IPS-NIHi11 (cell line): ENCODE results near the gene ABHD2.
"Not testable (repeated sequence)": the region's sequence is repeated elsewhere in the genome, so short reads cannot be mapped to it uniquely, and the experiment has no call there.

ENCODE experiments used
- DNase-seq: peaks from one replicate; pipeline ENCODE4 v3.0.0; 2012; ENCODE audit warnings: mixed read lengths, low spot score

The ABHD2 gene

DNA sequence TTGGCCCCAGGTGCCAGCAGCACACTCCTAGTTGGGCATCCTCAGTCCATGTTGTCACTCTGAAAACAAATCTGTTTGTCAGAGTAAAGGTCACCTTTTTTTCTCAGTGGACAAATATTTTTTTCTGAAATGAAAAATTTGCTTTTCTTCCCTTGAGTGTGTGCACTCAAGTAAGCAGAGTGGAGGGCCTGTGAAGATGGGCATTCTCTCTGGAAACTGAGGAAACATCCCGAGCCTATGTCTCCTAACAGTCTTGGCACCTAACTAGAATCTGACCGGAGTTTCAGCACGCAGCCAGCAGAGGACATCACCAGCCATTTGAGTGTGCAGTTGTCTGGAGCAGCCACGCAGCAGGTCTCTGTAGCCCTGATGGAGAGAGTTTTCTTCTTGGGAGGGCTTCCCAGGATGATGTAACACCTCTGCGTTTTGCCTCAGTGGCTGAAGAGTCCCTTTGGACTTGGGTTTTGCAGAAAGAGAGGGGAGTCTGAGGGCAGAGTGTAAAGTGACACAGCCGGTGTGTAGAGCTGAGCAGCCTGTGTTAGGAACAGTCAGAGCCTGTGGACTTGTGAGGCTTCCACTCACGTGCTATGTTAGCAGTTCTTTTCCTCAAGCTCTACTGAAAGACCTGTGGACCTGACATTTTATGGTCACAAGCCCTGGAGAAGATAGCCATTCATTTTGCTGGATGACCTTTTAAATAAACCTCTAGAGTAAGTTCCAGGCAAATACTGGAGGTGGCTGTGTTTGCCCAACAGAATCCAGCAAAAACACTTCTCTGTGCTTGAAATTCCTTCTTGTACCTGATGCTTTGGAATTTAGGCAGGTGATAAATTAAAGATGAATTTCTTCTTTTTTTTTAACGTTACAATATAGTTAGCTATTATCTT lies 51.6 kb downstream of the ABHD2 start:
- DNase-seq, result no peak

DNA sequence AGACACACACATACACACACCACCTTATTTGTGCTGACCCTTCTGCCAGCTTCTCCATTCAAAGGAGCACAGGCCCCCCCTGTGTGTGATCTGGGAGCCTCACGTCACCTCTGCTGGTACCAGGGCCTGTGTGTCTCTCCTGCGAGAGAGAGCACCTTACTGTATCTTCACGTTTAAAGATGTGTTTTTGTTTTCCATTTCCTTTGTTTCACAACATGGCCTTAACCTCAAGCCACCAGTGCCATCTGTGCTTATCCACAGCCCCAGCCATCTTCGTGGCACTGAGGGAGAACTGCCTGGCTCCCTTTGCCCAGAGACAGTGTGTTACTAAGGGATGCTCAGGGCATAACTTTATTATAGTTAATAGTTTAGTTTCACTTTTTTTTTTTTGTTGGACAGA lies 52.3 kb downstream of the ABHD2 start:
- no peak for DNase-seq

DNA sequence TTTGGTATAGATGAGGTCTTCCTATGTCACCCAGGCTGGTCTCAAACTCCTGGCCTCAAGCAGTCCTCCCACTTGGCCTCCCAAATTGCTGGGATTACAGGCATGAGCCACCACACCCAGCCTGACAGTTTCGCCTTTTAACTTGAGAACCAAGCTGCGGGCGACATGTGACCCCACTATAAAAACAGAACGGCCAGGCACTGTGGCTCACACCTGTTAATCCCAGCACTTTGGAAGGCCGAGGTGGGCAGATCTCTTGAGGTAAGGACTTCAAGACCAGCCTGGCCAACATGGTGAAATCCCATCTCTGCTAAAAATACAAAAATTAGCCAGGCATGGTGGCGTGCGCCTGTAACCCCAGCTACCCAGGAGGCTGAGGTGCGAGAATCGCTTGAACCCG lies 52.9 kb downstream of the ABHD2 start:
- not testable (repeated sequence) for DNase-seq

DNA sequence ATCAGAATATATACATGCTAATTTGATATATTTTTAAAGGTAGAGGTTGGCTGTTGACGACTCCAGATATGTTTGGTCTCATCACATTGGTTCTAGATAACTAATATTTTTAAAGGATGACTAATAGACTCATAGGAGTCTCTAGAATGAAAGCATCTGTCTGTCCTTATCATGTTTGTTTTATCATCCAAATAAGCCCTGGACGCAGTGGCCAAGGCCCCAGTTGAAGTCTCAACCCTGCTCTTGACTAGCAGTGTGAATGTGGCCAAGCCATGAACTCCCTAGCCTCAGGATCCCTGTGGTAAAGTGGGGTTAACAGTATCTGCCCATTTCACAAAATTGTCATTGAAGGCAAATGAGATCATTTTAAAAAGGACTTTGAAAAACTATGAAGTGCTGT lies 53.6 kb downstream of the ABHD2 start:
- DNase-seq, result no peak

DNA sequence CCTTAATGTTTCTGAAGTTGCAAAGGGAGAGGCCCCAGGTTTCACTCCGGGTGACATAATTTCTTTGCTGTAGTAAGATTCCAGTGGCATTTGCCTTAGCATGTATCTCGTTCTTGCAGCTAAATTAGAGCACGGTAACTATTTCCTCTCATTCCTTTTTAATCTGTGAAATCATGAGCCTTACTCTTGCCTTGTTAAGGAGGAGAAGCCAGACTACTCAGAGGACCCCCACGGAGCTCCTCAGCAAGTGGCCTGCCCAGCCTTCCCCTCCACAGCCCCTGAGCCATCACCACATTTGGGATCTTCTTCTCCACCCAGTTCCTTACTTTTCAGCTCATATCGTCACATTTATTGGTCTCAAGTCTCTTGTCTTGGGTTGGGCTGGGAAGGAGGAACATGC lies 54.2 kb downstream of the ABHD2 start:
- no peak for DNase-seq

DNA sequence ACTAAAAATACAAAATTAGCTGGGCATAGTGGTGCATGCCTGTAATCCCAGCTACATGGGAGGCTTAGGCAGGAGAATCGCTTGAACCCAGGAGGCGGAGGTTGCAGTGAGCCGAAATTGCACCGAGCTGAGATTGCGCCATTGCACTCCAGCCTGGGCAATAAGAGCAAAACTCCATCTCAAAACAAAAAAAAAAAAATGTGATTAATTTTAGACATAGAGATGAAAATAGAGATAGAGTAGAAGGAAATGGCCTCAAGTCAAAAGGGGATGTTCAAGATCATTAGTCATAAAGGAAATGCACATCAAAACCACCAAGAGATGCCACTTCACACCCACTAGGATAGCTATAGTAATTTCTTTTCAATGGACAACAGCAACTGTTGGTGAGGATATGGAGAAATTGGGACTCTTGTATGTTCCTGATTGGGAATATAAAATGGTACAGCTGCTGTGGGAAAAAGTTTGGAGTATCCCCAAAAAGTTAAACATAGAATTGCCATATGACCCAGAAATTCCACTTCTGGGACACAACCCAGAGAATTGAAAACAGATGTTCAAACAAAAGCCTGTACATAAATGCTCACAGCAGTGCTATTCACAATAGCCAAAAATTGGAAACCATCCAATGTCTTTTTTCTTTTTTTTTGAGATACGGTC lies 55.4 kb downstream of the ABHD2 start:
- DNase-seq, result no peak

DNA sequence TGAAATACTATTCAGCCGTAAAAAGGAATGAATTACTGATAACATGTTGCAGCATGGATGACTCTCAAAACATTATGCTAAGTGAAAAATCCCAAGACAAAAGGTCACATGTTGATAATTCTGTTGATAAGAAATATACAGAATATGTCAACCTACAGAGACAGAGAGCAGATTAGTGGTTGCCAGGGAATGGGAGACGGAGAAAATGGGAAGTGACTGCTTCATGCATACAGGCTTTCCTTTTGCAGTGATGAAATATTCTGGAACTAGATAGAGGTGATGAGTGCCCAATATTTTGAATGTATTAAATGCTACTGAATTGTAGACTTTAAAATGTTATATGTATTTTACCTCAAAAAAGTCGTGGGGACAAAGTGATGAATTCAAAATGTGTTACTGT lies 56.2 kb downstream of the ABHD2 start:
- DNase-seq, result no peak

DNA sequence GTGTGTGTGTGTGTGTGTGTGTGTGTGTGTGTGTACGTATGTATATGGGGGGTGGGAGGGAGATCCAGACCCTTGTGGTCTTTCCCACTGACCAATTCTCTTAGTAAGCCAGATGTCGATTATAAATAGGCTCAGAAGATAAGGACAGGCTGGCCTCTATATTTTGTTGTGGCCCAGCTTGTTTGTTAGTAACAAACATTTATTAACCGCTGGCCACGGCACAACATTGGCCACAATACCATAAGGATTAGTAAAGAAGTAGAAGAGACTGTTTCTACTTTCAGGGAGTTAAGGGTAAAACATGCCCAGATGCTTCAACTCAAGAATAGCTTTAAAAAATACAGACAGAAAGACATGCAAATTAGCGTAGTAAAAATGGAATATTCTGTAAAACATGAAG lies 58.1 kb downstream of the ABHD2 start:
- no peak for DNase-seq

DNA sequence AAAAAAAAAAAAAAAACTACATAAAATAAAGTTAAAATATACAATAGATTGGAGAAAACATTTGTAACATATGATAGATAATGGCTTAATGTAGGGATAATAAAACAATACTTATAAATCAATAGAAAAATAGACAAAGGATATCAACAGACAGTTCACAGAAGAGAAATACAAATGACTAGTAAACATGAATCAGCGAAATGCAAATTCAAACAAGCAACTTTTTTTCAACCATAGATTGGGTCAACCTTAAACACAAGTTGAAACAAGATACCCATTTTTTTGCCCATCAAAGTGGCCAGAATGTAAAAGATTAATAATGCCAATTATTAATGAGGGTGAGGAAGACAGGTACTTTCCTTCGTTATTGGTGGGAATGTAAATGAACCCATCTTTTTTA lies 59.9 kb downstream of the ABHD2 start:
- no peak for DNase-seq

DNA sequence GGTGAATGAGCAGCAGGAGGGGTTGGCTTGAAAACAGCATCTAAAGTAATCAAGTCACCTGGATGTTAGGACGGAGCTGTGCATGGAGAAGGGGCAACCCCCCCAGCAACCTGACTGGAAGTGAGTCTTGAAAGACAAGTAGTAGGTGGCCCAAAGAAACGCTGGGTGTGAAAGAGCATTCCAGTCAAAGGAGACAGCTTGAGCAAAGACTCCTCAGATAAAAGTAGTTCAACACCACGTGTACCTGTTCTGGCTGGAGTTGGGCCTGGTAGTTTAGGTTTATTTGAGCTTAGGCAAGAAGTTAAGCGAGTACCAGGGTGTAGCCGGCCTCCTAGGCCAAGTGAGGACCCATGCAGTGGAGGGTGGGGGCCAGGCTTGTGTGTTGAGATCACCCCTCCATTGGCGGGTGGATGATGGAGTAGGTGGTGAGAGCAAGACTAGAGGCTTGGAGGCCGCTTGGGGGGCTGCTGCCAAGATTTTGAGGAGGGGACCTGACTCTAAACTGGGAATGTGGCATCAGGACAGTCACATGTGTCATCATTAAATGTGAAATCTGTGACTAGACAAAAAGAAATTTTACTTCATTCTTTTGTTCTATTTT lies 61.3 kb downstream of the ABHD2 start:
- no peak for DNase-seq

DNA sequence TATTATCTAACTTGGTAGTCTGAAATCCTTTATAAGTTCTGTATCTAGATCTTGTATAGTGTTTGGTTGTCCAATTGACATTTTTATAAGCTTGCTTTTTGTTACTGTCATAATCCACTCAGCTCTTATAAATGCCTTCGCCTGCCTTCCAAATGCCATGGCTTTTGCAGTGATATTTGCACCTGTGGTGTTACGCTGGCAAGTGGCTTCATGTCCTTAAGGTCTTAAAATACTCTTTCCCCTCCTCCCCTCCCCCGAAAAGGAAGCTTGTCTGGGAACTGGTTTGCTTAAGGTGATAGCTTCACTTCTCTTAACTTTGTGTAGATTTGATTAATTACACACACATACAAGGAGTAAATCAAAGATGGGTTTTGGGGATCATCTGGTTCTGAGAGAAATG lies 62.0 kb downstream of the ABHD2 start:
- no peak for DNase-seq

DNA sequence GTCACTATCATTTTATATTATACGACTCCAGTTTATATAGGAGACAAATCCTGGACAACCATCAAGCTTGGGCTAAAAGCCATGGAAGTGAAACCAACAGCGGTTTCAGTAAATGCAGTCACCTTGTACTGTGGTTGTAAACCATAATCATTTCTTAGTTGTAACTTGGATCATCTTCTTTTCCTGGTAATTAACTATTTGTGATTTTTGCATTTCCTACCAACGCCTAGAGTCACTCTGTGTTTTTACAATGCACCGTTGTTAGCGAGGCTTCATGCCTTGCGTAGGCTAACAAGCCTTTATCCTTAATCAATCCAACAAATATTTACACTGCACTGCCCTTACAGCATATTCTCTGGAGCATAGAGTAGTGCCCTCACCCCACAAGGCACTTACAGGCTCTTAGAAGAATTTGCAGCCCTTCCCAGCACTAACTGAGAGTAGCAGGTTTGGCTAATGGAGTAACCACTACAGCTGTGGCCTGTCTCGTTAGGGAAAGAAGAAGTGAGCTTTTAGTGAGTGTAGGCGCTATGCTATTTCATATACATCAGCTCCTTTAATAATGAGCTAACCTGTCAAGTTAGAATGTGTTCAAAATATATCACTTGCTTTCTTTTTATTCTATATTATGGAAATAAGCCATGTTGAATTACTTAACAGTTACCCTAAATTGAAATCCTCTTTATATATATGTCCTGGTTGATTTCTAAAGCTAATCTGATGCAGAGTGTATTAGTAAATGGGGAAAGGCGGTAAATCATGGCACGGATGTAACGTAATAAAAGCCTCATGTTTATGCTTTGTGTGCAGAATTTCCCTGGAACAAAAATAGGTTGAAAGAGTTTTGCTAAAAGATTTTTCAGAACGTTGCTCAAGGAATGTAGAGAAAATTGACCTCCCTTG lies 62.8 kb downstream of the ABHD2 start:
- DNase-seq, result no peak

DNA sequence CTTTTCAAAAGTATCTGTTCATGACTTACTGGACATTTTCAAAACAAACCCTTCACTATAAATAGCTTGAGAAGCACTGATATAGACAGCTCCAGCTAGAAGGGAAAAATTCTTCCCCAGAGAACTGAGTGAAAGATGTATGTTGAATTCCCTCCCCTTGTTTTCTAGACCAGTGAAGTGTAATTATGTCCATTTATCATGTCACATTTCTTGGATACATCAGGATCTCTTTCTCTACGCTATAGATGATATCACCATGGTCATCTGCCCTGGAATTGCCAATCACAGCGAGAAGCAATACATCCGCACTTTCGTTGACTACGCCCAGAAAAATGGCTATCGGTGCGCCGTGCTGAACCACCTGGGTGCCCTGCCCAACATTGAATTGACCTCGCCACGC lies 66.9 kb downstream of the ABHD2 start:
- no peak for DNase-seq

DNA sequence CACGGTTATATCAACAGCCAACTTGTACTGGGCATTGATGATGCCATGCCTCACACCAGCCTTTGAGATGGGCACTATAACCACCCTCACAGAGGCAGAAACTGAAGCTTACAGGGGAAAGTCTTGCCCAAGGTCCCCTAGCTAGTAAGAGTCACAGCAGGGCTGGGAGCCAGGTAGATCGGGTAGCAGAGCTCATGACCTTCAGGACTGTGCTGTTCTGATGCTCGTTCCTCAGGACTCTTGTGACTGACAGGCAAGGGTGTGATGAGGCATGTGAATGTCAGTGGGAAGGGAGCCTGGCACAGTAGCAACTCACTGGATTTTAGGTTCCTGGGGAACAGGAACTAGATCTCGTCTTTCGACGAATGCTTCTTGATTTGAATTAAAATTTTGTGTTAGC lies 67.4 kb downstream of the ABHD2 start:
- DNase-seq, result no peak

DNA sequence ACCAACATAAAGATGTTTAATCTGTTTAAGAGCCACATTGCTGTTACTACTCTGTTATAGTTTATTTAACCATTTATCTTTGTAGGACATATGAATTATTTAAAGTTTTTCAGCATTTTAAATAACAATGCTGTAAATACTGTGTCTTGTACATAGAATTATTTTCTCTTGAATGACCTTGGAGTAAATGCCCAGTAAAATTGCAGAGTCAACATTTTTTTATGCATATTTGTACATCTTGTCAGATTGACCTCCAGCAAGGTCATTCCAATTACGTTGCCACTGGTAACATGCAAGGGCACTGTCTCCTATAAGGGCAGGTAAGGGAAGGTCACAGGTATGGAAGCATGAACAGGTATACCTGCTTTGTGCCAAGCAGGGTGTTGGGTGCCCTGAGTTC lies 68.8 kb downstream of the ABHD2 start:
- no peak for DNase-seq

DNA sequence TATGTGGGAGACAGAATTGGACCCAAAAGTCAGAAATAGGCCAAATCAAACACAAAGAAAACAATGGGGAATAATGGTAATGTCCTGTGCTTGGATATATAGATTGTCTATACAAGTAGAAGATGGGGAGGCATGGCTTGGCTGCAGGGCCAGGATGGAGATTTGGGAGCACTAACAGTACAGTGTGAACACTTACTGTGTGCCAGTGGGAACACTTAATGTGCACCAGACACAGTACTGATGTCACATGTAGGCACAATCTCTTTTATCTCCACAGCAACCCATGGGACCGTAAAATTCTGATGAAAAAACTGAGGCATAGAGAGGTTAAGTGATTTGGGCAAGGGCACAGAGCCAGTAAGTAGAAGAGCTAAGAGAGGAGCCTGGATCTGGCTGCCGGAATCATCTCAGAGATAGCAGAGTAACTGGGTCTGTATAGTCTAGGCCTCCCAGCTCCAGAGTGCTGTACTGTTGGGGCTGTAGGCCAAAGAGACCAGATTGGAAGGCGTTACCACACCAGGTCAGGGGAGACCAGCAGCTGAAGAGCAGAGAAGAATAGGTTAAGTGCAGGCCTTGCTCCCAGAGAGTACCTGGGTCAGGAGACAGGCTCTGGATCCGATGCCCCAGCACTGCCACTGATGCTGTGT lies 69.8 kb downstream of the ABHD2 start:
- no peak for DNase-seq

DNA sequence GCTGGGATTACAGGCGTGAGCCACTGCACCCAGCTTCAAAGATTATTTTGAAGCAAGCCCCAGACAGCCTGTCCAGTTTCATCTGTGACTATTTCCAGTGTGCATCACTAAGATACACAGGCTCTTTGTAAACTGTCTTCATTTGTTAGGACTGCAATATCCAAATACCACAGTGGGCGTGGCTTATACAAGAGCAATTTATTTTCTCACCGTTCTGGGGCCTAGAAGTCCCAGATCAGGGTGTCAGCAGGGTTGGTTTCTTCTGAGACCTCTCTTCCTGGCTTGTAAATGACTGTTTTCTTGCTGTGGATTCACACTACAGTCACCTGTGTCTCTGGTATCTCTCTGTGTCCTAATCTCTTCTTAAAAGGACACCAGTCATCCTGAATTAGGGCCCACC lies 73.4 kb downstream of the ABHD2 start:
- DNase-seq, result no peak

DNA sequence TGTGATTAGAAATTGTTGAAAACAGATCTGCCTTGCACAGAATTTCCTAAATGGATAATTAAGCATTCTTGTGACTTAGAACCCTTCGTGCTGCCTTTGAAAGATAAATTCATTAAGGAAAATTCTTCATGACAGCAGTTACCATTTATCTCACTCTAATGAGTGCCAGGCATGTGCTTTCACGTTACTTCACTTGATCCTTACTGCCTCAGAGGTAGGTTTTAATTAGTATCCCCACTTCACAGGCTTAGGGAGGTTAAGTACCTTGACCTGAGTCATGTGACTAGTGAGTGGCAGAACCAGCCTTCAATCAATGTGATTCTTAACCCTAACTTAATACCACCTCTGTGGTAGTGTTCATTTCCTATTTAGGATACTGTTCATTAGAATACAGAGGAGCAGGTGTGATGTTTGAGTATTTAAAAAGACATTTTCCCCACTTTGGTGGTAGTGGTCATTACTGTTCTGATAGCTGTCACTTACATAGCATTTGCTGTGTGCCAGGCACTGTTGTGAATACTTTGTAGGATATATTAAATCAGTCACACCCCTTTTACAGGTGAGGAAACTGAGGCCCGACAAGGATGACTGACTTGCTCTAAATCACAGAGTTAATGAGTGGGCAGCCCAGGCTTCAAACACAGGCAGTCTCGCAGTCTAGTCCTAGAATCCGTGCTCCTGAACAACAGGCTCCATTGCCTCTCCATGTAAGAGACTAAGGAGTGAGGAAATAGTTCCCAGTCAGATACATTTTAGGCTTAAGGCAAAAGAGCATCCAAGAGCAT lies 75.2 kb downstream of the ABHD2 start:
- DNase-seq, result no peak

DNA sequence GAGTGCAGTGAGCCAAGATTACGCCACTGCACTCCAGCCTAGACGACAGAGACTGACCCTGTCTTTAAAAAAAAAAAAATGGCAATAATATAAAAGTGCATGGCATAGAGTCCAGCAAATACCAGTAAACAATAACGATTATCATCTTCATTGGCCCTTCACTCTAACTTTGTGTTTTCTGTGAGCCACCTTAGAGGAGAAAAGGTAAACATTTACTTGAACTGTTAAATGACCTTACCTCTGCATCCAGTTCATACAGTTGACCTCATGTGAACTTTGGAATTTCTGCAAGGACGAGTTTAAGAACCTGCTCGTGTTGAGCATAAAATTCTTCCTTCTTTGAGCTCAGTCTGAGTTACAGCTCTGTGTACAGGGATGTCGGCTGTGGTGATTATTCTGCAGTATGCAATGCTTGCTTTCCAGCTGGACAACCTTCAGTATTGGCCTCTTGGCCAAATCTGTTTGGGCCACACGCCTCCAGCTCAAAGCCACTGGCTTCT lies 76.5 kb downstream of the ABHD2 start:
- DNase-seq, result no peak

DNA sequence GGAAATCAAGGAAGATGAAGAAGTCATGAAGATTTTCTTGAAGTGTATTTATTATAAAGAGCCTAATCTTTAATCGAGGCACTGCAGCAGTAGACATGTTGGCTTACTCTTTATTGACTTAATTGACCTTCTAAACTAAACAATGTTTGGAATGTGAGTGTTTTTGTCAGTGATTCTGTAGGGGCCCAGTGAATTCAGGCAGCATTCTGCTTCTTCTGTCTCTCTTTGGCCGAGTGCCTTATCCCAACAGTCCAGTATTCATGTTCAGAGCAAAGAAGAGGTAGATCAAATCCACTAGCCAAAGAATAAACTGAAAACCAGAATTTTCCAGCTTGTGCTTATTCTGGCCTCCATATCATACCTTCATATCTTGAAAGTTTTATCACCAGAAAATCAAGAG lies 77.4 kb downstream of the ABHD2 start:
- no peak for DNase-seq
